Trophoblast cell (in vitro differentiated cells and primary cell): Measurements from ENCODE around the gene NEIL1.

Experiments
- DNase-seq, 2 donors: peaks; one replicate each; pipeline ENCODE4 v3.0.0-alpha.2; 2016
- H2AFZ ChIP-seq: 2 replicates; pipeline ENCODE4 v1.6.1; 2013; ENCODE audit warnings: low read length, moderate library complexity, mild to moderate bottlenecking; ENCODE audit not compliant: insufficient read depth, poor library complexity
- H2AK5ac ChIP-seq: 2 replicates; pipeline ENCODE4 v1.6.1; 2013; ENCODE audit warnings: mild to moderate bottlenecking, low read length
- H2BK120ac ChIP-seq: 2 replicates; pipeline ENCODE4 v1.6.1; 2013; ENCODE audit warnings: low read length, mild to moderate bottlenecking, moderate library complexity; ENCODE audit not compliant: insufficient read depth, poor library complexity
- H2BK12ac ChIP-seq: 2 replicates; pipeline ENCODE4 v1.6.1; 2013; ENCODE audit warnings: mild to moderate bottlenecking, low read length, moderate library complexity
- H2BK5ac ChIP-seq: 2 replicates; pipeline ENCODE4 v1.6.1; 2013; ENCODE audit warnings: low read length, low read depth, moderate library complexity, mild to moderate bottlenecking; ENCODE audit not compliant: poor library complexity
- H3K14ac ChIP-seq: 2 replicates; pipeline ENCODE4 v1.6.1; 2013; ENCODE audit warnings: mild to moderate bottlenecking, low read length
- H3K18ac ChIP-seq: 2 replicates; pipeline ENCODE4 v1.6.1; 2013; ENCODE audit warnings: mild to moderate bottlenecking, low read length
- H3K23ac ChIP-seq: 2 replicates; pipeline ENCODE4 v1.6.1; 2013; ENCODE audit warnings: low read length
- H3K27ac ChIP-seq: 2 replicates; pipeline ENCODE4 v1.5.1; 2013; ENCODE audit warnings: low read depth, mild to moderate bottlenecking, inconsistent platforms, low read length, moderate library complexity
- H3K27me3 ChIP-seq: 2 replicates; pipeline ENCODE4 v1.6.1; 2013; ENCODE audit warnings: inconsistent platforms, mild to moderate bottlenecking, low read length, moderate library complexity; ENCODE audit not compliant: insufficient read depth
- H3K36me3 ChIP-seq, 2 experiments: 1 replicate in 1 of 2; 2 replicates in 1 of 2; pipeline ENCODE4 v1.6.1; 2013; ENCODE audit warnings: low read length in 2 of 2, mild to moderate bottlenecking in 2 of 2, moderate library complexity in 1 of 2; ENCODE audit not compliant: insufficient read depth in 2 of 2, control insufficient read depth in 1 of 2
- H3K4ac ChIP-seq: 2 replicates; pipeline ENCODE4 v1.6.1; 2013; ENCODE audit warnings: low read depth, mild to moderate bottlenecking, low read length, moderate library complexity
- H3K4me1 ChIP-seq, 2 experiments: 1 replicate in 1 of 2; 2 replicates in 1 of 2; pipeline ENCODE4 v1.6.1; 2013; ENCODE audit warnings: low read length in 2 of 2, mild to moderate bottlenecking in 2 of 2, moderate library complexity in 1 of 2; ENCODE audit not compliant: insufficient read depth in 2 of 2, control insufficient read depth in 1 of 2
- H3K4me2 ChIP-seq: 2 replicates; pipeline ENCODE4 v1.6.1; 2013; ENCODE audit warnings: inconsistent platforms, mild to moderate bottlenecking, low read length, moderate library complexity
- H3K4me3 ChIP-seq: 2 replicates; pipeline ENCODE4 v1.5.1; 2013; ENCODE audit warnings: mild to moderate bottlenecking, low read depth, low read length, inconsistent platforms
- H3K79me1 ChIP-seq: one replicate; pipeline ENCODE4 v1.6.1; 2013; ENCODE audit warnings: low read length
- H3K79me2 ChIP-seq: 2 replicates; pipeline ENCODE4 v1.6.1; 2013; ENCODE audit warnings: low read length, mild to moderate bottlenecking; ENCODE audit not compliant: control insufficient read depth, insufficient read depth, poor library complexity
- H3K9ac ChIP-seq: 2 replicates; pipeline ENCODE4 v1.6.1; 2013; ENCODE audit warnings: mild to moderate bottlenecking, low read length
- H3K9me3 ChIP-seq: 2 replicates; pipeline ENCODE4 v1.6.1; 2013; ENCODE audit warnings: low read depth, mild to moderate bottlenecking, control low read depth, inconsistent platforms, low read length; ENCODE audit not compliant: insufficient read depth
- H4K12ac ChIP-seq: 2 replicates; pipeline ENCODE4 v1.6.1; 2013; ENCODE audit warnings: low read depth, mild to moderate bottlenecking, low read length, moderate library complexity
- H4K8ac ChIP-seq: 2 replicates; pipeline ENCODE4 v1.6.1; 2013; ENCODE audit warnings: low read depth, mild to moderate bottlenecking, low read length, moderate library complexity
- H4K91ac ChIP-seq: one replicate; pipeline ENCODE4 v1.6.1; 2013; ENCODE audit warnings: low read depth, mild to moderate bottlenecking, low read length, moderate library complexity
- WGBS: extraction: QIAGEN DNeasy Blood & Tissue Kit; methylation state at CpG from one replicate; pipeline ENCODE4 v1.1.7; 2013; ENCODE audit warnings: missing lambda C conversion rate; ENCODE audit not compliant: insufficient read length, insufficient coverage; ENCODE audit errors: extremely low coverage; 5-methylcytosine and 5-hydroxymethylcytosine counted together

NEIL1 gene

DNA sequence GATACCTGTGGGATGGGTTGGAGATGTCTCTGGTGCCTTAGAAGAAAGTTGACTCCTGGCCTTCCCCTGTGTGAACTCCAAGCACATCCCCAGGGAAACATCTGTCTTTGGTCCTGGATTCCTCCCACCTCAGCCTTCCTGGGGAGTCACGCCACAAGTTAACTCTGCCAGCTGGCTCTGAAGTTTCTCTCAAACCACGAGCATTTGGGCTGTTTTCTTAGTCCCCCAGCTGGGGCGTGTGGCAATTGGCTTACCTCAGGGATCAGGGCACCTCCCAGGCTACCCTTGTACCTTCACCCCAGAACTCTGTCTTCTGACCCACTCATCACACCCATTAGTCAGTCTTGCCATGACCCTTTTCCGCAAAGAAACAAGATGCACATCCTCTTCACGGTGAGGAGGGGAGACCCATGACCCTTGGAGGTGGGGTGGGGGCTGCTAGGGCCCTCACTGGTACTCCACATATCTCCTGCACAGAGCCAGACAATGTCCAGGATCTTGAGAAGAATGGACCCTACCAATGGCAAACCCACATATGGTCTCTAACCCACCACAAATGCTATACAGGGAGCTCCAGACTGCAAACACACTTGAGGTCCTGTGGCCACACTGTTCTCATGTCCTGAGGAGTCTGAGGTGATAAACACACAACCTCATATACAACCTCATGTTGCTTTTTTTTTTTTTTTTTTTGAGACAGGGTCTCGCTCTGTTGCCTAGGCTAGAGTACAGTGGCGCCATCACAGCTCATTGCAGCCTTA lies 3.9 kb downstream of the NEIL1 start:
- Histone ChIP-seq H4K8ac (no peak overlapping the region), H3K9me3 (peaks cover 5% of the 10 kb centered on the region), H2BK5ac (no peak overlapping the region), H2BK120ac (no peak overlapping the region), H3K4me3 (no peak overlapping the region), H2AK5ac (no peak overlapping the region), H3K9ac (no peak overlapping the region), H2BK12ac (no peak overlapping the region), H3K79me1 (peaks cover 5% of the 10 kb centered on the region), H3K18ac (no peak overlapping the region), H3K4ac (no peak overlapping the region), H3K36me3 (peaks cover 3 to 12% of the 10 kb centered on the region in 2 experiments), H3K23ac (no peak overlapping the region), H3K14ac (no peak overlapping the region), H4K12ac (no peak overlapping the region), H3K4me2 (no peak overlapping the region), H3K27ac (no peak overlapping the region), H3K4me1 (peaks cover 5 to 12% of the 10 kb centered on the region in 2 experiments), H2AFZ (no peak overlapping the region), H4K91ac (no peak overlapping the region), H3K79me2 (peaks cover 5% of the 10 kb centered on the region), H3K27me3 (peaks cover 14% of the 10 kb centered on the region)
- WGBS: no CpG with 5 or more reads among the region's 7 CpGs
- no peak for DNase-seq

- no CpG with 5 or more reads among the region's 16 CpGs for WGBS
- no peak overlapping the region for H4K91ac ChIP-seq
- H3K23ac ChIP-seq: no peak overlapping the region
- H3K9me3 ChIP-seq: peaks cover 5% of the 10 kb centered on the region
- no peak overlapping the region for H4K12ac ChIP-seq
- peaks cover 14 to 21% of the 10 kb centered on the region in 2 experiments for H3K36me3 ChIP-seq
- DNase-seq: no peak
- no peak overlapping the region for H3K27ac ChIP-seq
- H3K4me3 ChIP-seq: no peak overlapping the region
- no peak overlapping the region for H3K18ac ChIP-seq
- H3K4ac ChIP-seq: no peak overlapping the region
- peaks cover 14% of the 10 kb centered on the region for H3K27me3 ChIP-seq
- peaks cover 3% of the 10 kb centered on the region for H3K79me1 ChIP-seq
- peaks cover 5% of the 10 kb centered on the region for H3K79me2 ChIP-seq
- no peak overlapping the region for H3K9ac ChIP-seq
- no peak overlapping the region for H2BK5ac ChIP-seq
- H2BK12ac ChIP-seq: no peak overlapping the region
- H3K14ac ChIP-seq: no peak overlapping the region
- no peak overlapping the region for H2AK5ac ChIP-seq
- no peak overlapping the region for H4K8ac ChIP-seq
- H2BK120ac ChIP-seq: no peak overlapping the region
- peaks cover 5 to 12% of the 10 kb centered on the region in 2 experiments for H3K4me1 ChIP-seq
- no peak overlapping the region for H2AFZ ChIP-seq
- no peak overlapping the region for H3K4me2 ChIP-seq
Measured at GRCh38 chr15:75352186-75353080, 5.6 kb downstream of the NEIL1 start.

DNA sequence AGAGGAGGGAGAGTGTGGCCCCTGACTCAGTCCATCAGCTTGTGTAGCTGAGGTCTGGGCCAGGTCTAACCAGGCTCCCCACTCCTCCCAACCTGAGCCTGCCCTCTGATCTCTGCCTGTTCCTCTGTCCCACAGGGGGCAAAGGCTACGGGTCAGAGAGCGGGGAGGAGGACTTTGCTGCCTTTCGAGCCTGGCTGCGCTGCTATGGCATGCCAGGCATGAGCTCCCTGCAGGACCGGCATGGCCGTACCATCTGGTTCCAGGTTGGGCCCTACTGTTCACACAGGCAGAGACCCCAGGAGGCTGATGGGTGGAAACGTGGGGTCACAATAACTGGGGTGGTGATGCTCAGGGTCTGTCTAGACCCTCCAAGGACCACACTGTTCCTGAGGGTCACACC lies 6.8 kb downstream of the NEIL1 start:
- Histone ChIP-seq H3K4me1 (peaks cover 3% of the 10 kb centered on the region in 2 experiments), H3K9ac (no peak overlapping the region), H3K36me3 (peaks cover 22 to 29% of the 10 kb centered on the region in 2 experiments), H3K23ac (no peak overlapping the region), H3K27ac (no peak overlapping the region), H2AK5ac (no peak overlapping the region), H2AFZ (no peak overlapping the region), H2BK12ac (no peak overlapping the region), H3K4me2 (no peak overlapping the region), H3K4me3 (no peak overlapping the region), H3K4ac (no peak overlapping the region), H3K9me3 (peaks cover 7% of the 10 kb centered on the region), H3K18ac (no peak overlapping the region), H3K27me3 (peaks cover 4% of the 10 kb centered on the region), H4K91ac (no peak overlapping the region), H4K12ac (no peak overlapping the region), H3K79me2 (no peaks in the 10 kb centered on the region), H3K14ac (no peak overlapping the region), H3K79me1 (no peaks in the 10 kb centered on the region), H4K8ac (no peak overlapping the region), H2BK120ac (no peak overlapping the region), H2BK5ac (no peak overlapping the region)
- peak in 1 of 2 donors; percentile 60 for DNase-seq
- no CpG with 5 or more reads among the region's 7 CpGs for WGBS

- H3K9ac ChIP-seq: no peak overlapping the region
- H3K27ac ChIP-seq: no peak overlapping the region
- no peak overlapping the region for H3K4ac ChIP-seq
- H2BK120ac ChIP-seq: no peak overlapping the region
- H3K79me2 ChIP-seq: no peaks in the 10 kb centered on the region
- no peak overlapping the region for H3K23ac ChIP-seq
- no peaks in the 10 kb centered on the region for H3K79me1 ChIP-seq
- no peak overlapping the region for H3K14ac ChIP-seq
- no peak overlapping the region for H4K91ac ChIP-seq
- no CpG with 5 or more reads among the region's 7 CpGs for WGBS
- no peak overlapping the region for H2BK12ac ChIP-seq
- H2BK5ac ChIP-seq: no peak overlapping the region
- H2AK5ac ChIP-seq: no peak overlapping the region
- H3K27me3 ChIP-seq: no peaks in the 10 kb centered on the region
- H3K4me1 ChIP-seq: no peaks in the 10 kb centered on the region
- H3K9me3 ChIP-seq: peaks cover 7% of the 10 kb centered on the region
- H4K8ac ChIP-seq: no peak overlapping the region
- H3K18ac ChIP-seq: no peak overlapping the region
- no peak for DNase-seq
- H3K4me2 ChIP-seq: no peak overlapping the region
- no peak overlapping the region for H4K12ac ChIP-seq
- H3K36me3 ChIP-seq: peaks cover 30 to 36% of the 10 kb centered on the region in 2 experiments
- H2AFZ ChIP-seq: no peak overlapping the region
- no peak overlapping the region for H3K4me3 ChIP-seq
Measured at GRCh38 chr15:75354454-75354853, 7.6 kb downstream of the NEIL1 start.
